ENCODE measurements around the gene DMAC2L.

GRCh38 chr14:50344876-50345563 lies 32.9 kb downstream of the DMAC2L start:
- TF ChIP-seq POLR2A (IDR thresholded peaks at IDR 0.05) (no peak), CTCF (IDR thresholded peaks at IDR 0.05) (no peak), POLR2AphosphoS5 (IDR thresholded peaks at IDR 0.05) (no peak)

Data from gastroesophageal sphincter (tissue), 3 donors.